PC-3 (cell line): ENCODE data around the gene SERPINA12. TPM values are rescaled to one million over a fixed set of nuclear protein-coding genes. Genes with fewer than 3 reads are reported as not detected.

Experiments used
- ATAC-seq: fragments of 200-7000 bp; cut with Tn5 transposase; 2 replicates; pipeline ENCODE4 v1.9.1; 2020; ENCODE audit warnings: mild to moderate bottlenecking, moderate library complexity
- BruUV-seq: library from RNA; stranded (reverse); fragments of 400-500 nt; replicated peaks from 2 replicates; lab custom pipeline; 2021; lab: Mats Ljungman, UMichigan
- CTCF ChIA-PET: fragments of 300-600 bp; sonication (Branson Sonifier 250); formaldehyde crosslinking; loops from one replicate; lab custom pipeline; 2022; ENCODE audit warnings: antibody characterized with exemption; lab: Charles Lee
- POLR2A ChIA-PET: fragments of 300-600 bp; sonication (Branson Sonifier 250); formaldehyde crosslinking; loops from one replicate; lab custom pipeline; 2022; ENCODE audit warnings: antibody characterized with exemption; ENCODE audit not compliant: unreplicated experiment; lab: Charles Lee
- DNase-seq: peaks from one replicate; pipeline ENCODE4 v3.0.0-alpha.2; 2015
- H2AFZ ChIP-seq: fragments of 300-600 bp; sonication (generic); 2 replicates; pipeline ENCODE4 v1.6.0; 2016; ENCODE audit warnings: antibody characterized with exemption, low read length
- H3F3A ChIP-seq: fragments of 300-600 bp; sonication (generic); one replicate; pipeline ENCODE4 v1.6.0; 2017; ENCODE audit warnings: antibody characterized with exemption, low read length, control low read depth, mild to moderate bottlenecking; ENCODE audit not compliant: unreplicated experiment
- H3K27ac ChIP-seq: fragments of 300-600 bp; sonication (generic); 2 replicates; pipeline ENCODE4 v1.5.1; 2016; ENCODE audit warnings: mild to moderate bottlenecking, low read length
- H3K27me3 ChIP-seq: fragments of 300-600 bp; sonication (generic); 2 replicates; pipeline ENCODE4 v1.6.1; 2016; ENCODE audit warnings: low read length, mixed read lengths
- H3K36me3 ChIP-seq: fragments of 300-600 bp; sonication (generic); 2 replicates; pipeline ENCODE4 v1.6.1; 2016; ENCODE audit warnings: low read depth, mixed run types, low read length, mixed read lengths
- H3K4me1 ChIP-seq: fragments of 300-600 bp; sonication (generic); 2 replicates; pipeline ENCODE4 v1.5.1; 2016; ENCODE audit warnings: low read length; ENCODE audit not compliant: insufficient read depth
- H3K4me2 ChIP-seq: fragments of 300-600 bp; sonication (generic); 2 replicates; pipeline ENCODE4 v1.6.0; 2016; ENCODE audit warnings: low read length
- H3K4me3 ChIP-seq: fragments of 300-600 bp; sonication (generic); 2 replicates; pipeline ENCODE4 v1.5.1; 2016; ENCODE audit warnings: mild to moderate bottlenecking, low read length, mixed read lengths
- H3K79me2 ChIP-seq: fragments of 300-600 bp; sonication (generic); 2 replicates; pipeline ENCODE4 v1.6.1; 2017; ENCODE audit warnings: low read length, mixed read lengths
- H3K9ac ChIP-seq: fragments of 300-600 bp; sonication (generic); 2 replicates; pipeline ENCODE4 v1.6.0; 2016; ENCODE audit warnings: mild to moderate bottlenecking, low read length
- H3K9me2 ChIP-seq: fragments of 300-600 bp; sonication (generic); replicated peaks from 2 replicates; pipeline ENCODE4 v1.6.1; 2016; ENCODE audit warnings: mixed run types, low read length, mixed read lengths
- H3K9me3 ChIP-seq: fragments of 300-600 bp; sonication (generic); 2 replicates; pipeline ENCODE4 v1.6.1; 2016; ENCODE audit warnings: low read length, mixed read lengths
- H4K20me1 ChIP-seq: fragments of 300-600 bp; sonication (generic); 2 replicates; pipeline ENCODE4 v1.6.1; 2016; ENCODE audit warnings: low read length, mixed read lengths
- CTCF ChIP-seq: fragments of 300-600 bp; sonication (generic); conservative IDR thresholded peaks from 2 replicates; pipeline ENCODE4 v1.5.1; 2017; ENCODE audit warnings: antibody characterized with exemption, low read depth, mild to moderate bottlenecking, low read length
- EZH2 ChIP-seq: fragments of 300-600 bp; sonication (generic); IDR thresholded peaks from one replicate; pipeline ENCODE4 v1.6.1; 2017; ENCODE audit warnings: antibody characterized with exemption, mild to moderate bottlenecking, low read length; ENCODE audit not compliant: unreplicated experiment
- EZH2phosphoT487 ChIP-seq: fragments of 300-600 bp; sonication (generic); IDR thresholded peaks from 2 replicates; pipeline ENCODE4 v1.6.1; 2018; ENCODE audit warnings: mild to moderate bottlenecking, antibody characterized with exemption, low read length, borderline replicate concordance
- intact Hi-C: fragments of 100-400 bp; cut with micrococcal nuclease; formaldehyde crosslinking; loops from 2 replicates; pipeline ENCODE4 v1.9.0; 2023
- total RNA-seq: library from RNA; depleted of rRNA; stranded (reverse); fragments of >200 nt; gene quantifications from 2 replicates; pipeline ENCODE4 v1.2.3, GENCODE V29; 2014; rRNA removed

SERPINA12 gene
- total RNA-seq, 1 experiment from 2014 or later: not detected

- no peaks in the 10 kb centered on the region for H3K36me3 ChIP-seq
- no peaks in the 10 kb centered on the region for H3K9me2 ChIP-seq
- no peak overlapping the region for H3K27ac ChIP-seq
- CTCF ChIA-PET: no interaction called here
- H3F3A ChIP-seq: no peaks in the 10 kb centered on the region
- H2AFZ ChIP-seq: no peak overlapping the region
- peaks cover 8% of the 10 kb centered on the region for H3K27me3 ChIP-seq
- TF ChIP-seq EZH2phosphoT487 (no peak), EZH2 (no peak), CTCF (no peak)
- no peak for DNase-seq
- BruUV-seq: no TSS peak
- POLR2A ChIA-PET: no interaction called here
- H3K4me1 ChIP-seq: no peaks in the 10 kb centered on the region
- no peak overlapping the region for H3K4me2 ChIP-seq
- no peak overlapping the region for H3K9ac ChIP-seq
- H4K20me1 ChIP-seq: no peaks in the 10 kb centered on the region
- intact Hi-C loops: no loop called here
- H3K4me3 ChIP-seq: no peak overlapping the region
- H3K79me2 ChIP-seq: no peaks in the 10 kb centered on the region
- no peak for ATAC-seq
- H3K9me3 ChIP-seq: no peaks in the 10 kb centered on the region
Measured at GRCh38 chr14:94441531-94442205, 67.6 kb downstream of the SERPINA12 start.

- H3K27ac ChIP-seq: no peak overlapping the region
- no peaks in the 10 kb centered on the region for H3K9me3 ChIP-seq
- DNase-seq (no peak), ATAC-seq (no peak)
- no peak overlapping the region for H3K4me2 ChIP-seq
- CTCF ChIA-PET: no interaction called here
- POLR2A ChIA-PET: no interaction called here
- H3F3A ChIP-seq: no peaks in the 10 kb centered on the region
- H4K20me1 ChIP-seq: no peaks in the 10 kb centered on the region
- no peaks in the 10 kb centered on the region for H3K9me2 ChIP-seq
- H3K79me2 ChIP-seq: no peaks in the 10 kb centered on the region
- no peaks in the 10 kb centered on the region for H3K36me3 ChIP-seq
- no peak overlapping the region for H3K9ac ChIP-seq
- no peaks in the 10 kb centered on the region for H3K4me1 ChIP-seq
- peaks cover 8% of the 10 kb centered on the region for H3K27me3 ChIP-seq
- intact Hi-C loops: no loop called here
- BruUV-seq: no TSS peak
- TF ChIP-seq EZH2phosphoT487: no peak
- TF ChIP-seq EZH2: no peak
- no peak overlapping the region for H2AFZ ChIP-seq
- no peak overlapping the region for H3K4me3 ChIP-seq
Measured at GRCh38 chr14:94441130-94441529, 68.1 kb downstream of the SERPINA12 start.

- no peaks in the 10 kb centered on the region for H3F3A ChIP-seq
- no peaks in the 10 kb centered on the region for H3K4me1 ChIP-seq
- H3K4me3 ChIP-seq: no peak overlapping the region
- H3K79me2 ChIP-seq: no peaks in the 10 kb centered on the region
- H3K9me3 ChIP-seq: no peaks in the 10 kb centered on the region
- ChIA-PET POLR2A (no interaction called here), CTCF (no interaction called here)
- no peak overlapping the region for H2AFZ ChIP-seq
- no peak for ATAC-seq
- no TSS peak for BruUV-seq
- H3K27me3 ChIP-seq: peaks cover 8% of the 10 kb centered on the region
- no peaks in the 10 kb centered on the region for H3K9me2 ChIP-seq
- no peak for TF ChIP-seq EZH2
- intact Hi-C loops: no loop called here
- no peak for DNase-seq
- no peak overlapping the region for H3K9ac ChIP-seq
- no peaks in the 10 kb centered on the region for H4K20me1 ChIP-seq
- no peak overlapping the region for H3K27ac ChIP-seq
- H3K36me3 ChIP-seq: no peaks in the 10 kb centered on the region
- H3K4me2 ChIP-seq: no peak overlapping the region
Measured at GRCh38 chr14:94439453-94440057, 69.7 kb downstream of the SERPINA12 start.

Other genes starting within 250 kb of the SERPINA12 start
- gene SERPINA10, start 216.2 kb downstream of the SERPINA12 start, total RNA-seq: not detected in 2 replicates
- not detected in 2 replicates for gene SERPINA6, start 186.1 kb downstream of the SERPINA12 start, total RNA-seq
- not detected in 2 replicates for gene SERPINA2, start 142.8 kb downstream of the SERPINA12 start, total RNA-seq
- gene SERPINA1, start 120.9 kb downstream of the SERPINA12 start, total RNA-seq: 5.4 and 10.5 TPM in 2 replicates
- not detected in 2 replicates for gene SERPINA11, start 56.7 kb downstream of the SERPINA12 start, total RNA-seq
- not detected in 2 replicates for gene SERPINA9, start 33.3 kb downstream of the SERPINA12 start, total RNA-seq
- gene SERPINA4, start 52.0 kb upstream of the SERPINA12 start, total RNA-seq: not detected in 2 replicates
- gene SERPINA5, start 72.0 kb upstream of the SERPINA12 start, total RNA-seq: not detected in 2 replicates
- gene SERPINA3, start 102.9 kb upstream of the SERPINA12 start, total RNA-seq: not detected in 2 replicates